Spleen (tissue), 11 donors: Measurements from ENCODE around the gene ELFN1. TPM values are rescaled to one million over a fixed set of nuclear protein-coding genes. Genes with fewer than 3 reads are reported as not detected.

Source experiments
- DNase-seq: peaks from one replicate; pipeline ENCODE4 v3.0.0-alpha.2; 2020
- H3K27ac ChIP-seq, 8 donors: fragments of 200-600 bp; sonication (generic) in 7 of 8; 1 replicate in 4 of 8; 2 replicates in 4 of 8; pipeline versions ENCODE4 v1.5.0 to v1.8.0; 2016 to 2021; ENCODE audit warnings: inconsistent platforms in 4 of 8, mild to moderate bottlenecking in 4 of 8, moderate library complexity in 1 of 8
- H3K27me3 ChIP-seq, 7 donors: fragments of 200-600 bp; sonication (generic) in 6 of 7; replicated peaks in 1 of 7; 1 replicate in 4 of 7; 2 replicates in 3 of 7; pipeline versions ENCODE4 v1.5.0 to v1.8.0; 2016 to 2021; ENCODE audit warnings: inconsistent platforms in 3 of 7, mild to moderate bottlenecking in 1 of 7
- H3K36me3 ChIP-seq, 6 donors: fragments of 200-600 bp; sonication (generic) in 5 of 6; 1 replicate in 4 of 6; 2 replicates in 2 of 6; pipeline versions ENCODE4 v1.5.0 to v1.8.0; 2016 to 2021; ENCODE audit warnings: inconsistent platforms in 2 of 6
- H3K4me1 ChIP-seq, 6 donors: fragments of 200-600 bp; sonication (generic) in 5 of 6; 1 replicate in 3 of 6; 2 replicates in 3 of 6; pipeline versions ENCODE4 v1.5.0 to v1.8.0; 2016 to 2021; ENCODE audit warnings: inconsistent platforms in 3 of 6
- H3K4me3 ChIP-seq, 8 donors: fragments of 200-600 bp; sonication (generic) in 7 of 8; 1 replicate in 4 of 8; 2 replicates in 4 of 8; pipeline versions ENCODE4 v1.5.0 to v1.8.0; 2016 to 2021; ENCODE audit warnings: inconsistent platforms in 4 of 8, mild to moderate bottlenecking in 4 of 8, moderate library complexity in 2 of 8
- H3K9me3 ChIP-seq, 8 donors: fragments of 200-600 bp; sonication (generic) in 7 of 8; 1 replicate in 4 of 8; 2 replicates in 4 of 8; pipeline versions ENCODE4 v1.5.0 to v1.8.0; 2016 to 2021; ENCODE audit warnings: inconsistent platforms in 4 of 8
- CTCF ChIP-seq, 11 experiments: fragments of 200-600 bp in 7 of 11; fragments of 450-650 bp in 4 of 11; sonication (generic) in 4 of 11; IDR thresholded peaks in 8 of 11; conservative IDR thresholded peaks in 3 of 11; 1 replicate in 7 of 11; 2 replicates in 4 of 11; pipeline versions ENCODE4 v1.4.0 to v1.8.0; 2016 to 2021; ENCODE audit warnings: antibody characterized with exemption in 11 of 11, inconsistent platforms in 4 of 11, mild to moderate bottlenecking in 1 of 11
- POLR2A ChIP-seq, 3 donors: fragments of 450-650 bp; IDR thresholded peaks; one replicate each; pipeline ENCODE4 v1.5.1; 2017; ENCODE audit warnings: antibody characterized with exemption in 3 of 3, mild to moderate bottlenecking in 1 of 3
- POLR2AphosphoS5 ChIP-seq, 3 donors: sonication (generic); formaldehyde crosslinking; IDR thresholded peaks; one replicate each; pipeline ENCODE4 v1.5.1; 2017; ENCODE audit warnings: antibody characterized with exemption in 3 of 3
- WGBS, 5 donors: extraction: QIAGEN DNeasy Blood & Tissue Kit in 3 of 5; methylation state at CpG; one replicate each; pipeline versions ENCODE4 v1.1.5 to v1.1.7; 2013 to 2018; 5-methylcytosine and 5-hydroxymethylcytosine counted together
- intact Hi-C: fragments of 100-400 bp; cut with DNase I; formaldehyde crosslinking; loops from one replicate; pipeline ENCODE4 v1.15.0; 2023; ENCODE audit warnings: low total_unique reads
- polyA plus RNA-seq, 3 donors: library from polyadenylated mRNA; stranded (reverse); fragments of 200-250 nt; gene quantifications; one replicate each; pipeline ENCODE4 v1.2.1, GENCODE V29; 2013
- total RNA-seq, 7 donors: library from RNA; depleted of rRNA in 3 of 7; stranded (reverse); fragments of >200 nt in 3 of 7; fragmentation: NEBNext Ultra II Directional in 4 of 7; extraction: Animal tissue kit (Norgen Biotek cat#: 25700) in 4 of 7; gene quantifications; one replicate each; pipeline versions ENCODE4 v1.1.0 to v1.2.1, GENCODE V29; 2016 to 2021
- donor health status: healthy with polysubstance abuse.
- donor health status: DM: no; HTN: no; CAD: no; lungs with moderate emphysema.
- donor health status: DM: no; HTN: no; CAD: no.
- donor health status: Bipolar disorder and iron deficiency.
- donor health status: healthy.
- donor health status: DM: no; HTN: no; CAD: no.
- donor health status: DM: yes; HTN: yes; CAD: no.

ELFN1 gene
- total and polyA plus RNA-seq, 10 donors = 0.22 to 3.9 (median 2.4) TPM

GRCh38 chr7:1707756-1708595, 37.9 kb downstream of the ELFN1 start:
- Histone ChIP-seq H3K36me3 (peaks cover 0 to 5% (median 0%) of the 10 kb centered on the region in 6 donors), H3K27me3 (peaks cover 0 to 19% (median 0%) of the 10 kb centered on the region in 7 donors), H3K27ac (no peak overlapping the region), H3K4me3 (no peak overlapping the region), H3K4me1 (peaks cover 0 to 4% (median under 1%) of the 10 kb centered on the region in 6 donors), H3K9me3 (peaks cover 3 to 28% (median 19%) of the 10 kb centered on the region in 8 donors)
- TF ChIP-seq CTCF (IDR thresholded peaks at IDR 0.05 in 8 of 11, conservative IDR thresholded peaks at IDR 0.05 in 3 of 11) (no peak), POLR2AphosphoS5 (IDR thresholded peaks at IDR 0.05) (no peak), POLR2A (IDR thresholded peaks at IDR 0.05) (no peak)
- WGBS, 5 donors = 56 to 60% (median 57%) methylated on average over 14 to 17 of the region's 17 CpGs
- intact Hi-C loops = no loop called here
- peak; percentile 56 for DNase-seq

- TF ChIP-seq POLR2A (IDR thresholded peaks at IDR 0.05) (no peak), CTCF (IDR thresholded peaks at IDR 0.05 in 8 of 11, conservative IDR thresholded peaks at IDR 0.05 in 3 of 11) (no peak), POLR2AphosphoS5 (IDR thresholded peaks at IDR 0.05) (no peak)
- WGBS, 5 donors = 92 to 97% (median 96%) methylated on average over 17 of the region's 17 CpGs
- H3K27me3 ChIP-seq = peaks cover 0 to 22% (median 0%) of the 10 kb centered on the region in 7 donors
- DNase-seq = peak; percentile 52
- H3K36me3 ChIP-seq = peaks cover 0 to 5% (median 0%) of the 10 kb centered on the region in 6 donors
- H3K27ac ChIP-seq = no peak overlapping the region
- peaks cover 3 to 21% (median 16%) of the 10 kb centered on the region in 8 donors for H3K9me3 ChIP-seq
- H3K4me3 ChIP-seq = no peak overlapping the region
- intact Hi-C loops = no loop called here
- H3K4me1 ChIP-seq = peaks cover 0 to 11% (median 6%) of the 10 kb centered on the region in 6 donors
These were observed 38.6 kb downstream of the ELFN1 start for GRCh38 chr7:1708596-1709251.

GRCh38 chr7:1709281-1709680, 39.2 kb downstream of the ELFN1 start:
- intact Hi-C loops = no loop called here
- peaks cover 0 to 16% (median 10%) of the 10 kb centered on the region in 6 donors for H3K4me1 ChIP-seq
- no peak overlapping the region for H3K27ac ChIP-seq
- no peak for TF ChIP-seq POLR2AphosphoS5 (IDR thresholded peaks at IDR 0.05)
- TF ChIP-seq POLR2A (IDR thresholded peaks at IDR 0.05) = no peak
- no peak for TF ChIP-seq CTCF (IDR thresholded peaks at IDR 0.05 in 8 of 11, conservative IDR thresholded peaks at IDR 0.05 in 3 of 11)
- peak; percentile 15 for DNase-seq
- no peak overlapping the region for H3K4me3 ChIP-seq
- peaks cover 0 to 17% (median 0%) of the 10 kb centered on the region in 7 donors for H3K27me3 ChIP-seq
- peaks cover 3 to 21% (median 16%) of the 10 kb centered on the region in 8 donors for H3K9me3 ChIP-seq
- peaks cover 0 to 5% (median 0%) of the 10 kb centered on the region in 6 donors for H3K36me3 ChIP-seq
- WGBS, 5 donors = 92 to 98% (median 96%) methylated on average over 10 of the region's 10 CpGs

- no peak overlapping the region for H3K27ac ChIP-seq
- TF ChIP-seq POLR2A (IDR thresholded peaks at IDR 0.05) (no peak), CTCF (IDR thresholded peaks at IDR 0.05 in 8 of 11, conservative IDR thresholded peaks at IDR 0.05 in 3 of 11) (peak in 6 of 11 experiments; percentile 3 to 41 (median 13))
- DNase-seq = no peak
- peaks cover 3 to 21% (median 16%) of the 10 kb centered on the region in 8 donors for H3K9me3 ChIP-seq
- H3K4me3 ChIP-seq = no peak overlapping the region
- WGBS, 5 donors = 81 to 96% (median 91%) methylated on average over 4 of the region's 4 CpGs
- H3K27me3 ChIP-seq = peaks cover 0 to 12% (median 0%) of the 10 kb centered on the region in 7 donors
- peaks cover 0 to 5% (median 0%) of the 10 kb centered on the region in 6 donors for H3K36me3 ChIP-seq
- intact Hi-C loops = no loop called here
- peaks cover 0 to 16% (median 10%) of the 10 kb centered on the region in 6 donors for H3K4me1 ChIP-seq
These were observed 39.8 kb downstream of the ELFN1 start for GRCh38 chr7:1709900-1710299.
